Fibroblast of skin of abdomen (primary cell): ENCODE data around the gene LRRC4C.
A peak's percentile ranks its signal among the peaks of the same experiment; 100 is the strongest.
"Not testable (repeated sequence)": the region's sequence is repeated elsewhere in the genome, so short reads cannot be mapped to it uniquely, and the experiment has no call there.

ENCODE experiments used
- DNase-seq: peaks from one replicate; pipeline ENCODE4 v3.0.0-alpha.2; 2013

LRRC4C gene

GRCh38 chr11:41010361-41011050 is 448.9 kb downstream of the LRRC4C start:
- DNase-seq, result no peak

- DNase-seq, result peak; percentile 43
Measured at GRCh38 chr11:41005986-41006385, 453.5 kb downstream of the LRRC4C start.

- DNase-seq, result peak; percentile 54
Measured at GRCh38 chr11:41003339-41004282, 455.8 kb downstream of the LRRC4C start.

GRCh38 chr11:40998920-40999319 is 460.5 kb downstream of the LRRC4C start:
- no peak for DNase-seq

GRCh38 chr11:40987776-40988435 is 471.5 kb downstream of the LRRC4C start:
- no peak for DNase-seq

GRCh38 chr11:40986320-40986719 is 473.1 kb downstream of the LRRC4C start:
- DNase-seq, result no peak

GRCh38 chr11:40975076-40975475 is 484.4 kb downstream of the LRRC4C start:
- no peak for DNase-seq

GRCh38 chr11:40974186-40974795 is 485.2 kb downstream of the LRRC4C start:
- no peak for DNase-seq

GRCh38 chr11:40958707-40959106 is 500.7 kb downstream of the LRRC4C start:
- no peak for DNase-seq

GRCh38 chr11:40952479-40952878 is 507.0 kb downstream of the LRRC4C start:
- no peak for DNase-seq

- no peak for DNase-seq
Measured at GRCh38 chr11:40938002-40938401, 521.5 kb downstream of the LRRC4C start.

GRCh38 chr11:40924915-40925314 is 534.5 kb downstream of the LRRC4C start:
- DNase-seq, result peak; percentile 6

- peak; percentile 84 for DNase-seq
Measured at GRCh38 chr11:40921246-40921645, 538.2 kb downstream of the LRRC4C start.

GRCh38 chr11:40910774-40911173 is 548.7 kb downstream of the LRRC4C start:
- DNase-seq, result not testable (repeated sequence)

- no peak for DNase-seq
Measured at GRCh38 chr11:40894501-40894900, 565.0 kb downstream of the LRRC4C start.

- DNase-seq, result no peak
Measured at GRCh38 chr11:40885250-40885954, 574.0 kb downstream of the LRRC4C start.

- DNase-seq, result no peak
Measured at GRCh38 chr11:40882301-40882700, 577.2 kb downstream of the LRRC4C start.

GRCh38 chr11:40879911-40880310 is 579.5 kb downstream of the LRRC4C start:
- DNase-seq, result no peak

GRCh38 chr11:40877981-40878380 is 581.5 kb downstream of the LRRC4C start:
- no peak for DNase-seq

- DNase-seq, result peak; percentile 56
Measured at GRCh38 chr11:40877256-40877655, 582.2 kb downstream of the LRRC4C start.

- peak; percentile 83 for DNase-seq
Measured at GRCh38 chr11:40867991-40868632, 591.3 kb downstream of the LRRC4C start.
